Thyroid gland (tissue), 4 donors: ENCODE measurements around the gene TYMP.

Source experiments
- POLR2A ChIP-seq, 2 donors: fragments of 450-650 bp; IDR thresholded peaks; one replicate each; pipeline ENCODE4 v1.6.1; 2017; ENCODE audit warnings: antibody characterized with exemption in 2 of 2, mild to moderate bottlenecking in 2 of 2, moderate library complexity in 1 of 2
- TF ChIP-seq, protein P1 (sequence below), 6 experiments: fragments of 200-600 bp in 3 of 6; fragments of 450-650 bp in 3 of 6; sonication (generic) in 3 of 6; IDR thresholded peaks; one replicate each; pipeline ENCODE4 v1.5.1; 2016 to 2019; ENCODE audit warnings: antibody characterized with exemption in 6 of 6, mild to moderate bottlenecking in 2 of 6, inconsistent platforms in 1 of 6, moderate library complexity in 1 of 6

DNA sequence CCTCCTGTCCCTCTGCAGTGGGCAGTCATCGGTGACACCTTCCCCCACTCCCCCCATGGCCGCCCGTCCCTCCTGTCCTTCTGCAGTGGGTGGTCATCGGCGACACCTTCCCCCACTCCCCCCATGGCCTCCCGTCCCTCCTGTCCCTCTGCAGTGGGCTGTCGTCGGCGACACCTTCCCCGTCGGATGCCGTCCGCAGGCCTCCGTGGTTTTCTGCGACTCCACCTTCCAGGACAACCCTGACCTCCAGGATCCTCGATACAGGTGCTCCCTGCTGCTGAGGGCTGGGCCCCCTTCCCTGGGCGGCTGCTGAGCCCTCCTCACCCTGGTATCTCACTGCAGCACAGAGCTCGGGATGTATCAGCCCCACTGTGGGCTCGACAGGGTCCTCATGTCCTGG, 40.9 kb downstream of the TYMP start:
- TF ChIP-seq POLR2A (IDR thresholded peaks at IDR 0.05), result no peak
- TF ChIP-seq, protein P1, sequence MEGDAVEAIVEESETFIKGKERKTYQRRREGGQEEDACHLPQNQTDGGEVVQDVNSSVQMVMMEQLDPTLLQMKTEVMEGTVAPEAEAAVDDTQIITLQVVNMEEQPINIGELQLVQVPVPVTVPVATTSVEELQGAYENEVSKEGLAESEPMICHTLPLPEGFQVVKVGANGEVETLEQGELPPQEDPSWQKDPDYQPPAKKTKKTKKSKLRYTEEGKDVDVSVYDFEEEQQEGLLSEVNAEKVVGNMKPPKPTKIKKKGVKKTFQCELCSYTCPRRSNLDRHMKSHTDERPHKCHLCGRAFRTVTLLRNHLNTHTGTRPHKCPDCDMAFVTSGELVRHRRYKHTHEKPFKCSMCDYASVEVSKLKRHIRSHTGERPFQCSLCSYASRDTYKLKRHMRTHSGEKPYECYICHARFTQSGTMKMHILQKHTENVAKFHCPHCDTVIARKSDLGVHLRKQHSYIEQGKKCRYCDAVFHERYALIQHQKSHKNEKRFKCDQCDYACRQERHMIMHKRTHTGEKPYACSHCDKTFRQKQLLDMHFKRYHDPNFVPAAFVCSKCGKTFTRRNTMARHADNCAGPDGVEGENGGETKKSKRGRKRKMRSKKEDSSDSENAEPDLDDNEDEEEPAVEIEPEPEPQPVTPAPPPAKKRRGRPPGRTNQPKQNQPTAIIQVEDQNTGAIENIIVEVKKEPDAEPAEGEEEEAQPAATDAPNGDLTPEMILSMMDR (IDR thresholded peaks at IDR 0.05), result no peak
